ENCODE measurements around the gene BRCC3.

- TF ChIP-seq CTCF (IDR thresholded peaks at IDR 0.05), result no peak
- no peak for TF ChIP-seq EP300 (IDR thresholded peaks at IDR 0.05)
Measured at GRCh38 chrX:155065035-155065734, 6.1 kb upstream of the BRCC3 start.
